GM19043 (cell line): ENCODE measurements around the gene AXL.
"Not testable (repeated sequence)": the region's sequence is repeated elsewhere in the genome, so short reads cannot be mapped to it uniquely, and the experiment has no call there.

Experiments
- ATAC-seq: cut with Tn5 transposase; IDR thresholded peaks from one replicate; pipeline ENCODE4 v1.9.1; 2021; ENCODE audit warnings: low read depth; ENCODE audit not compliant: unreplicated experiment

Gene AXL

GRCh38 chr19:41206456-41206855 is 12.6 kb upstream of the AXL start:
- ATAC-seq, result no peak

- no peak for ATAC-seq
Measured at GRCh38 chr19:41206926-41207750, 11.9 kb upstream of the AXL start.

DNA sequence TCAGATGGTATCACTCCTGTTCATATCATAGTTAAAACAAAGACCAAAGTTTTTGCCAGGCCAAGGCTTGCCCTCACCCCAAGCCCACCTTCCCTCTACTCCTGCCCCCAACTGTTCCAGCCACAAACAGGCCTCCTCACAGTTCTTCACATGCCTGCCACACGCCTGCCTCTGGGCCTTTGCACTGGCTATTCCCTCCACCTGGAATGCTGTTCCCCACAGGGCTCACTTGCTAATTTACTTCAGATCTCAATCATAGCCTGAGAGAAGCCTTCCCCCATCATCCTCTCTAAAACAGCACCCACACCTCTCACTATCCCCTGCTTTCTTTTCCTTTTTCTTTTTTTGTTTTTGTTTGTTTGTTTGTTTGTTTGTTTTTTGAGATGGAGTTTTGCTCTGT is 4.9 kb upstream of the AXL start:
- no peak for ATAC-seq

- ATAC-seq, result no peak
Measured at GRCh38 chr19:41217741-41218140, 1.3 kb upstream of the AXL start.

- ATAC-seq, result no peak
Measured at GRCh38 chr19:41218249-41218614, 791 bp upstream of the AXL start.

- ATAC-seq, result no peak
Measured at GRCh38 chr19:41219924-41220567, 1.0 kb downstream of the AXL start.

GRCh38 chr19:41220811-41221210 is 1.8 kb downstream of the AXL start:
- no peak for ATAC-seq

DNA sequence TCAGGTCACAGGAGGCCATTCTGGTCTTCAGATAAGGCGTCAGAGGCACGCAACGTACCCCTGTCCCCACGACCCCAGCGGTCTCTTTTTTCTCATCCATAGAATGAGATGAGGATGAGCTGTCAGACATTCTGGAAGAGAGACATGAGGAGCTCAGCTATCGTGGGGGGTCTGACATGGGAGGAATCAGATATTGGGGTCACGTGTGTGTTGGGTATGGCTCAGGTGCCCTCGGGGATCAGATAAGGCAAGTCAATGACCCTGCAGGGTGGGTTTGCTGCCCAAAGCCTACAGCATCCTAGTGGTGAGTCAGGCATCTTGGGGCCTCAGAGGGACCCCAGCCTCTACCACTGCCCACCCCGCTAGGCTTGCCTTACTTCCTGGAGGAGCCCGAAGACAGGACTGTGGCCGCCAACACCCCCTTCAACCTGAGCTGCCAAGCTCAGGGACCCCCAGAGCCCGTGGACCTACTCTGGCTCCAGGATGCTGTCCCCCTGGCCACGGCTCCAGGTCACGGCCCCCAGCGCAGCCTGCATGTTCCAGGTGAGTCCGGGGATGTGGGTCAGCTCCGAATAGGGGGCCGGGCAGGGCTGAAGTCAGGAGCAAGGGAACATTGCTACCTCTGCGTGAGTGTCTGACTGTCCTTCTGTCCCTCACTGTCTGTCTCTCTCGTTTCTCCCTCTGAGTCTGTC is 2.6 kb downstream of the AXL start:
- no peak for ATAC-seq

- no peak for ATAC-seq
Measured at GRCh38 chr19:41222240-41222639, 3.2 kb downstream of the AXL start.

GRCh38 chr19:41223431-41224234 is 4.6 kb downstream of the AXL start:
- ATAC-seq, result no peak

DNA sequence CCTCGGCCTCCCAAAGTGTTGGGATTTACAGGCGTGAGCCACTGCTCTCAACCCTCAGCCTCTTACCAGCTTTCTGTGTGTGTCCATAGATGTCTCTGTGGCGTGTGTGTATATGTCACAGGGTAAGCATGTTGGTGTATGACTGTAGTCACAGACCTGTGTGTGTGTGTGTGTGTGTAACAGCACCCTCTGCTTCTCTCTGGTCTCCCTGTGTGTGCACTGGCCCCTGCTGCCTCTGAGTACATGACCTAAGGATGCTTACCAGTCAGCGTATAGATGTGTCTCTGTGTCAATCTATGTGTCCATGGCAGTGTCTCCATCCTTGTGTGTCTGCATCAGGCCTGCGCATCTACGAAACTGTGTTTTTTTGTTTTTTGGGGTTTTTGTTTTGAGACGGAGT is 5.6 kb downstream of the AXL start:
- ATAC-seq, result no peak

- ATAC-seq, result no peak
Measured at GRCh38 chr19:41225238-41226052, 6.4 kb downstream of the AXL start.

DNA sequence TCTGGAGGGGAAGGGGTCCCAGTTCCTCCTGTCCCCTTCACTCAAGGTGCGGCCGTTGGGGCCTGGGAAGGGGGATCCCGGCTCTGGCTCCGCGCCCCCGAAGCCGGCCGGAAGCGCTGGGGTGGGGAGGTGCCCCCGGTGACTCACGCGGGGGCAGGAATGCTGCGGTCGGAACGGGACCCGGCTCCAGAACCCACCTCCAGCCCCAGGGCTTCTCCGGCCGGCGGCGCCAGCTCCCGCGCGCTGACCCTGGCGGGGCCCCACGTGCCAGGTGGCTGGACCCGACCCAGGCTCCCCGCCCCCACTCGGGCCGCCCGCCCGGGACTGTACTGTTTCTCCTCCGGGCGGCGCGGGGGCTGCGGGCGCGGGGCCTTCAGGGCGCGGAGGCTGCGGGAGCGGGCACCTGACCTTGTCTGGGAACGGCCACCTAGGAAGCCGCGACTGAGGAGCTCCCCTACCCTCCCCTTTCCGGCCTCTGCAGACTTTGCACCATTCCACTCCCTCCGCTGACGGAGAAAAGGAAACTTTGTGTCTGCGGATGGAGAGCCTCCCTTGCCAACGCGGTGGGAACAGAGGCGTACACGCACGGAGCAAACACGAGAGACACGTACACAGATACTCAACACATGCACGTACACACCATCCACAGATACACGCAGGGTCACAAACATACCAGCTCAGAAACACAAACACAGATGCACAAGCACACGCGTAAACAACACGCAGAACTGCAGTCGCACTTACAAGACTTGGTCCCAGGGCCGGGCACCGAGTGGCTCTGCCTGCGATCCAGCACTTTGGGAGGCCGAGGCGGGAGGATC is 7.2 kb downstream of the AXL start:
- ATAC-seq, result no peak

DNA sequence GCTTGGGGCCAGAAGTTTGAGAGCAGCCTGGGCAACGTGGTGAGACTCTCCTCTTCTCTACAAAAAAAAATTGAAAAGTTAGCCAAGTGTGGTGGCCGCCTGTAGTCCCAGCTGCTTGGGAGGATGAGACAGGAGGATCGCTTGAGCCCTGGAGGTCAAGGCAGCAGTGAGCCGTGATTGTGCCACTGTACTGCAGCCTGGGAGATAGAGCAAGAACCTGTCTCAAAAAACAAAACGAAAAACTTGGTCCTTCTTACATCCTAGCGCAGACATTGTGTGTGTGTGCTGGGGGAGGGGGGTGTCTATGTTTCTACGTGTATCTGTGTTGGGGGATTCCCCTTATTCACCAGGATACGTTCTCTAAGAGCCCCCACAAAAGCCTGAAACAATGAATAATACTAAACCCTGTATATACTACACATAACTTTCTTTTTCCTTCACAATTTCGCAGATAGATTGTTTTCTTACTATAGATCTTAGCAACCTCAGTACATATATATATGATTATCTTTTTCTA is 7.9 kb downstream of the AXL start:
- no peak for ATAC-seq

DNA sequence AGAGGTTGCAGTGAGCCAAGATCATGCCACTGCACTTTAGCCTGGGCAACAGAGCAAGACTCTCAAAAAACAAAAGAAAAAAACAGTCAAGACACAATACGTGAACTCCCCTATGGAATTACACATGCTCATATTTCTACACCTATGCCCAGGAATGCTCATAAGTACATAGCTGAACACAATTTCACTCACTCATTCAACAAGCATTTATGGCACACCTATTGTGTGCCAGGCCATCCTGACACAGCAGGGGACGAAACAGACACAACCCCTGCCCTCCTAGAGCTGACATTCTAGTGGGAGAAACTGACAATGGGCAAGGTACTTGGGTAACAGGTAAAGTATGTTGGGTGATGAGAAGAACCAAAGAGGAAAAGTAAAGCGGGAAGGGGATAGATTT is 9.5 kb downstream of the AXL start:
- ATAC-seq, result no peak

DNA sequence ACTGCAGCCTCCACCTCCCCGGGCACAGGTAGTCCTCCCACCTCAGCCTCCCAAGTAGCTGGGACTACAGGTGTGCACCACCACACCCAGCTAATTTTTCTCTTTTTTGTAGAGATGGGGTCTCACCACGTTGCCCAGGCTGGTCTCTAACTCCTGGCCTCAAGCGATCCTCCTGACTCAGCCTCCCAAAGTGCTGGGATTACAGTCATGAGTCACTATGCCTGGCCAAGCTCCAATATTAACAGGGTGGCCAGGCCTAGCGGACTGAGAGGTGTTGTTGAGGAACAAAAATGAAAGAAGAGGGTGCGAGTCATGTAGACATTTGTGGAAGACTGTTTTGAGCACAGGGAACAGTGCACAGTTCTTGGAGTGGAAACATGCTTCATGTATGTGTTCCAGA is 10.3 kb downstream of the AXL start:
- ATAC-seq, result not testable (repeated sequence)

GRCh38 chr19:41230067-41230857 is 11.2 kb downstream of the AXL start:
- ATAC-seq, result no peak

GRCh38 chr19:41232686-41233085 is 13.7 kb downstream of the AXL start:
- no peak for ATAC-seq
